GM21515 (cell line): Measurements from ENCODE around the gene SMIM28.

Source experiments
- ATAC-seq: cut with Tn5 transposase; IDR thresholded peaks from one replicate; pipeline ENCODE4 v1.9.1; 2021; ENCODE audit not compliant: unreplicated experiment

The SMIM28 gene

GRCh38 chr6:138372711-138373463, 4.8 kb upstream of the SMIM28 start:
- ATAC-seq, result no peak

- no peak for ATAC-seq
Measured at GRCh38 chr6:138374230-138374629, 3.5 kb upstream of the SMIM28 start.

GRCh38 chr6:138374815-138375214, 2.9 kb upstream of the SMIM28 start:
- ATAC-seq, result no peak

GRCh38 chr6:138377042-138377441, 663 bp upstream of the SMIM28 start:
- no peak for ATAC-seq

- ATAC-seq, result no peak
Measured at GRCh38 chr6:138378463-138378862, 758 bp downstream of the SMIM28 start.

GRCh38 chr6:138382498-138383265, 5.0 kb downstream of the SMIM28 start:
- no peak for ATAC-seq

- no peak for ATAC-seq
Measured at GRCh38 chr6:138383776-138384175, 6.1 kb downstream of the SMIM28 start.

- ATAC-seq, result no peak
Measured at GRCh38 chr6:138386897-138387296, 9.2 kb downstream of the SMIM28 start.

GRCh38 chr6:138387577-138388368, 10.1 kb downstream of the SMIM28 start:
- ATAC-seq, result no peak

GRCh38 chr6:138389551-138389950, 11.8 kb downstream of the SMIM28 start:
- no peak for ATAC-seq

GRCh38 chr6:138393871-138394783, 16.4 kb downstream of the SMIM28 start:
- no peak for ATAC-seq

- ATAC-seq, result no peak
Measured at GRCh38 chr6:138396709-138397108, 19.0 kb downstream of the SMIM28 start.

GRCh38 chr6:138397128-138398122, 19.7 kb downstream of the SMIM28 start:
- ATAC-seq, result no peak

GRCh38 chr6:138400326-138400725, 22.6 kb downstream of the SMIM28 start:
- no peak for ATAC-seq

- no peak for ATAC-seq
Measured at GRCh38 chr6:138401960-138402837, 24.5 kb downstream of the SMIM28 start.

- ATAC-seq, result no peak
Measured at GRCh38 chr6:138402838-138403187, 25.1 kb downstream of the SMIM28 start.

GRCh38 chr6:138403324-138403800, 25.7 kb downstream of the SMIM28 start:
- ATAC-seq, result peak; percentile 17
